Measurements from ENCODE around the gene PLXNA4.

- TF ChIP-seq CTCF (IDR thresholded peaks at IDR 0.05; ENCODE audit: low read depth, low read length) (no peak), EZH2phosphoT487 (IDR thresholded peaks at IDR 0.05; ENCODE audit: low read depth) (no peak)
These were observed 277.5 kb downstream of the PLXNA4 start for GRCh38 chr7:132298790-132299189.
